Heart left ventricle (tissue), 16 donors: ENCODE measurements around the gene ADAMTSL1. TPM values are rescaled to one million over a fixed set of nuclear protein-coding genes. Genes with fewer than 3 reads are reported as not detected.

Experiments
- ATAC-seq, 4 donors: fragments of 200-7000 bp; cut with Tn5 transposase; one replicate each; pipeline ENCODE4 v1.9.1; 2020 to 2022; ENCODE audit warnings: moderate library complexity in 4 of 4, mild to moderate bottlenecking in 3 of 4, moderate number of reproducible peaks in 1 of 4
- DNase-seq, 5 donors: peaks; one replicate each; pipeline ENCODE4 v3.0.0-alpha.2; 2020
- H3K27ac ChIP-seq, 12 donors: fragments of 200-600 bp; sonication (generic) in 4 of 12; one replicate each; pipeline versions ENCODE4 v1.5.0 to v1.8.0; 2016 to 2022; ENCODE audit warnings: mild to moderate bottlenecking in 2 of 12
- H3K27me3 ChIP-seq, 9 donors: fragments of 200-600 bp; sonication (generic) in 2 of 9; one replicate each; pipeline versions ENCODE4 v1.5.1 to v1.8.0; 2016 to 2022; ENCODE audit warnings: mild to moderate bottlenecking in 3 of 9
- H3K36me3 ChIP-seq, 9 donors: fragments of 200-600 bp; sonication (generic) in 2 of 9; one replicate each; pipeline versions ENCODE4 v1.5.0 to v1.8.0; 2018 to 2022; ENCODE audit warnings: mild to moderate bottlenecking in 2 of 9
- H3K4me1 ChIP-seq, 12 donors: fragments of 200-600 bp; sonication (generic) in 4 of 12; one replicate each; pipeline versions ENCODE4 v1.5.0 to v1.8.0; 2016 to 2022; ENCODE audit warnings: mild to moderate bottlenecking in 3 of 12
- H3K4me3 ChIP-seq, 12 donors: fragments of 200-600 bp; sonication (generic) in 4 of 12; one replicate each; pipeline versions ENCODE4 v1.5.0 to v1.8.0; 2017 to 2022; ENCODE audit warnings: mild to moderate bottlenecking in 9 of 12, moderate library complexity in 4 of 12
- H3K9me3 ChIP-seq, 12 donors: fragments of 200-600 bp; sonication (generic) in 4 of 12; one replicate each; pipeline versions ENCODE4 v1.5.0 to v1.8.0; 2016 to 2022; ENCODE audit warnings: mild to moderate bottlenecking in 1 of 12
- CTCF ChIP-seq, 12 donors: fragments of 200-600 bp; sonication (generic) in 4 of 12; IDR thresholded peaks; one replicate each; pipeline versions ENCODE4 v1.5.0 to v1.8.0; 2018 to 2022; ENCODE audit warnings: antibody characterized with exemption in 12 of 12, mild to moderate bottlenecking in 5 of 12
- POLR2A ChIP-seq, 2 donors: fragments of 450-650 bp; IDR thresholded peaks; one replicate each; pipeline ENCODE4 v1.6.1; 2017; ENCODE audit warnings: antibody characterized with exemption in 2 of 2, mild to moderate bottlenecking in 2 of 2, moderate library complexity in 2 of 2
- WGBS, 4 donors: extraction: QIAGEN DNeasy Blood & Tissue Kit in 2 of 4; methylation state at CpG; one replicate each; pipeline versions ENCODE4 v1.1.5 to v1.1.7; 2013 to 2018; 5-methylcytosine and 5-hydroxymethylcytosine counted together
- intact Hi-C, 10 donors: fragments of 100-400 bp; cut with DNase I; formaldehyde crosslinking; loops; one replicate each; pipeline versions ENCODE4 v1.11.1 to v1.14.2; 2022
- polyA plus RNA-seq, 2 donors: library from polyadenylated mRNA; stranded (reverse); fragments of 200-250 nt; gene quantifications; one replicate each; pipeline ENCODE4 v1.2.3, GENCODE V29; 2013
- total RNA-seq, 9 donors: library from RNA; depleted of rRNA in 2 of 9; stranded (reverse); fragments of >200 nt in 2 of 9; fragmentation: NEBNext Ultra II Directional in 3 of 9; extraction: Animal tissue kit (Norgen Biotek cat#: 25700) in 3 of 9; gene quantifications; one replicate each; pipeline versions ENCODE4 v1.1.0 to v1.2.4, GENCODE V29; 2016 to 2023
- donor health status: ischemic (EF 13 %, LVEDD 7.1; RV severe dilation, severe dysfunction).
- donor health status: healthy with polysubstance abuse.
- donor health status: DM: no; HTN: yes; CAD: no.
- donor health status: DM: no; HTN: no; CAD: no.
- donor health status: ischemic (EF 25% LVEDD 6.9; RV normal size, moderate dysfunction).
- donor health status: ischemic (EF 25% LVEDD 5.7; RV mildly dilated, moderate dysfunction).
- donor health status: healthy.
- donor health status: DM: yes; HTN: yes; CAD: no.
- donor health status: ischemic (EF 35%, LVEDD 5.7; RV mildly dilated, moderate dysfunction).
- donor health status: nonischemic (EF 11% LVEDD 7.7; RV severe dilation, severe dysfunction).
- donor health status: DM: yes; HTN: yes; CAD: no.
- donor health status: PGD.
- donor health status: ischemic (EF 29% LVEDD 5.4; RV normal size, mild dysfunction).
- donor health status: nonischemic (EF 23%, LVEDD 6.1; RV moderate dilation, normal function).

ADAMTSL1 gene
- total and polyA plus RNA-seq, 11 donors, result 0.46 to 4.7 (median 1.1) TPM

GRCh38 chr9:18683312-18683711 is 209.4 kb downstream of the ADAMTSL1 start:
- 94 to 98% (median 96%) methylated on average over 12 of the region's 12 CpGs for WGBS, 4 donors
- ATAC-seq, result no peak

GRCh38 chr9:18683851-18684250 is 209.9 kb downstream of the ADAMTSL1 start:
- no peaks in the 10 kb centered on the region for H3K9me3 ChIP-seq
- H3K4me3 ChIP-seq, result no peak overlapping the region
- peak overlapping the region in 1 of 12 donors; percentile 71 for H3K27ac ChIP-seq
- peaks cover 0 to 20% (median 1%) of the 10 kb centered on the region in 12 donors for H3K4me1 ChIP-seq
- intact Hi-C loops, result loop anchor here in 1 of 10 donors (10.0 kb wide), 1 partner anchor 49 kb away; no protein-coding TSS in a partner anchor
- TF ChIP-seq POLR2A (IDR thresholded peaks at IDR 0.05), result no peak
- no peak for TF ChIP-seq CTCF (IDR thresholded peaks at IDR 0.05)
- DNase-seq (no peak), ATAC-seq (no peak)
- H3K36me3 ChIP-seq, result no peaks in the 10 kb centered on the region
- no peaks in the 10 kb centered on the region for H3K27me3 ChIP-seq
- WGBS, 4 donors, result 47 to 66% (median 54%) methylated on average over 1 of the region's 1 CpG

More at GRCh38 chr9:18683312-18683711, 209.4 kb downstream of the ADAMTSL1 start:
- no peak for DNase-seq
- intact Hi-C loops, result loop anchor here in 1 of 10 donors (10.0 kb wide), 1 partner anchor 49 kb away; no protein-coding TSS in a partner anchor
- Histone ChIP-seq H3K36me3 (no peaks in the 10 kb centered on the region), H3K27ac (peak overlapping the region in 1 of 12 donors; percentile 71), H3K27me3 (no peaks in the 10 kb centered on the region), H3K4me1 (peaks cover 0 to 24% (median 2%) of the 10 kb centered on the region in 12 donors), H3K4me3 (no peak overlapping the region), H3K9me3 (no peaks in the 10 kb centered on the region)
- TF ChIP-seq POLR2A (IDR thresholded peaks at IDR 0.05), result no peak
- no peak for TF ChIP-seq CTCF (IDR thresholded peaks at IDR 0.05)

- no peaks in the 10 kb centered on the region for H3K9me3 ChIP-seq
- WGBS, 4 donors, result 74 to 81% (median 75%) methylated on average over 5 of the region's 5 CpGs
- ATAC-seq (no peak), DNase-seq (no peak)
- TF ChIP-seq POLR2A (IDR thresholded peaks at IDR 0.05), result no peak
- TF ChIP-seq CTCF (IDR thresholded peaks at IDR 0.05), result no peak
- H3K4me1 ChIP-seq, result peaks cover 0 to 17% (median 0%) of the 10 kb centered on the region in 12 donors
- no peaks in the 10 kb centered on the region for H3K27me3 ChIP-seq
- H3K27ac ChIP-seq, result peak overlapping the region in 1 of 12 donors; percentile 71
- no peaks in the 10 kb centered on the region for H3K36me3 ChIP-seq
- H3K4me3 ChIP-seq, result no peak overlapping the region
- intact Hi-C loops, result loop anchor here in 1 of 10 donors (10.0 kb wide), 1 partner anchor 50 kb away; no protein-coding TSS in a partner anchor
Measured at GRCh38 chr9:18684593-18685317, 210.8 kb downstream of the ADAMTSL1 start.
